Right atrium auricular region (tissue), 2 donors: Measurements from ENCODE around the gene ZFP82. TPM values are rescaled to one million over a fixed set of nuclear protein-coding genes. Genes with fewer than 3 reads are reported as not detected.

Experiments used
- DNase-seq: peaks from one replicate; pipeline ENCODE4 v3.0.0-alpha.2; 2019; ENCODE audit warnings: low spot score
- H3K27ac ChIP-seq, 2 donors: fragments of 200-600 bp; sonication (generic); 1 replicate in 1 of 2; 2 replicates in 1 of 2; pipeline ENCODE4 v1.5.1; 2016 to 2019
- H3K27me3 ChIP-seq, 2 donors: fragments of 200-600 bp; sonication (generic); one replicate each; pipeline versions ENCODE4 v1.5.1 to v1.6.0; 2017 to 2019
- H3K36me3 ChIP-seq: fragments of 200-600 bp; sonication (generic); one replicate; pipeline ENCODE4 v1.5.1; 2016
- H3K4me1 ChIP-seq, 2 donors: fragments of 200-600 bp; sonication (generic); one replicate each; pipeline versions ENCODE4 v1.5.1 to v1.6.0; 2017 to 2019
- H3K4me3 ChIP-seq, 2 donors: fragments of 200-600 bp; sonication (generic); 1 replicate in 1 of 2; 2 replicates in 1 of 2; pipeline ENCODE4 v1.5.1; 2017 to 2019; ENCODE audit warnings: mild to moderate bottlenecking in 1 of 2, moderate library complexity in 1 of 2
- H3K9me3 ChIP-seq, 2 donors: fragments of 200-600 bp; sonication (generic); one replicate each; pipeline ENCODE4 v1.5.1; 2019
- total RNA-seq, 2 donors: library from RNA; depleted of rRNA; stranded (reverse); fragments of >200 nt; gene quantifications; one replicate each; pipeline ENCODE4 v1.1.0, GENCODE V29; 2016
- TF ChIP-seq, protein P1 (sequence below), 2 donors: fragments of 200-600 bp; sonication (generic); IDR thresholded peaks; one replicate each; pipeline ENCODE4 v1.5.1; 2019; ENCODE audit warnings: antibody characterized with exemption in 2 of 2

Gene ZFP82
- total RNA-seq, 2 donors from 2014 or later = 4.6 to 4.7 TPM

- no peaks in the 10 kb centered on the region for H3K27me3 ChIP-seq
- H3K9me3 ChIP-seq = peaks cover 0 to 19% of the 10 kb centered on the region in 2 donors
- TF ChIP-seq, protein P1, sequence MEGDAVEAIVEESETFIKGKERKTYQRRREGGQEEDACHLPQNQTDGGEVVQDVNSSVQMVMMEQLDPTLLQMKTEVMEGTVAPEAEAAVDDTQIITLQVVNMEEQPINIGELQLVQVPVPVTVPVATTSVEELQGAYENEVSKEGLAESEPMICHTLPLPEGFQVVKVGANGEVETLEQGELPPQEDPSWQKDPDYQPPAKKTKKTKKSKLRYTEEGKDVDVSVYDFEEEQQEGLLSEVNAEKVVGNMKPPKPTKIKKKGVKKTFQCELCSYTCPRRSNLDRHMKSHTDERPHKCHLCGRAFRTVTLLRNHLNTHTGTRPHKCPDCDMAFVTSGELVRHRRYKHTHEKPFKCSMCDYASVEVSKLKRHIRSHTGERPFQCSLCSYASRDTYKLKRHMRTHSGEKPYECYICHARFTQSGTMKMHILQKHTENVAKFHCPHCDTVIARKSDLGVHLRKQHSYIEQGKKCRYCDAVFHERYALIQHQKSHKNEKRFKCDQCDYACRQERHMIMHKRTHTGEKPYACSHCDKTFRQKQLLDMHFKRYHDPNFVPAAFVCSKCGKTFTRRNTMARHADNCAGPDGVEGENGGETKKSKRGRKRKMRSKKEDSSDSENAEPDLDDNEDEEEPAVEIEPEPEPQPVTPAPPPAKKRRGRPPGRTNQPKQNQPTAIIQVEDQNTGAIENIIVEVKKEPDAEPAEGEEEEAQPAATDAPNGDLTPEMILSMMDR (IDR thresholded peaks at IDR 0.05) = no peak
- H3K27ac ChIP-seq = no peak overlapping the region
- no peak for DNase-seq
- no peaks in the 10 kb centered on the region for H3K4me1 ChIP-seq
- H3K4me3 ChIP-seq = no peak overlapping the region
- H3K36me3 ChIP-seq = no peaks in the 10 kb centered on the region
Observed at GRCh38 chr19:36436531-36436930, 18.1 kb upstream of the ZFP82 start.

DNA sequence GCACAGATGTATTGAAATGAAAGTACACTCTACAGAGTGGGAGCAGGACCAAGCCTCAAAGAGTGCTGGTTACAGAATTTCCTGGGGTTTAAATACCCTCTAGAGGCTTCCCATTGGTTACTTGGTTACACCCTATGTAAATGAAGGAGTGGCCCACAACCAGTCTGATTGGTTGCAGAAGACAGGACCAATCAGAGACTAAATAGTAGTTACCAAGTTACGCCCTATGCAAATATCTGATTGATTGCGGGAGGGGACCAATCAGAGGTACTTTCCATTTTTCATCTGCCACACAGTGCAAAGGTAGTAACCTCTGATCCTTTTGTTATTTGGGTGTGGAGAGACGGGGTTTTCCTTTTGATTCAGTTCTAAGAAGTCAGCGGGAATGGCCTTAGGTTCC lies 5.5 kb upstream of the ZFP82 start:
- Histone ChIP-seq H3K4me1 (peaks cover 0 to 8% of the 10 kb centered on the region in 2 donors), H3K27ac (no peak overlapping the region), H3K9me3 (no peaks in the 10 kb centered on the region), H3K4me3 (no peak overlapping the region), H3K36me3 (no peaks in the 10 kb centered on the region), H3K27me3 (no peaks in the 10 kb centered on the region)
- TF ChIP-seq, protein P1 (IDR thresholded peaks at IDR 0.05) = no peak
- no peak for DNase-seq

DNA sequence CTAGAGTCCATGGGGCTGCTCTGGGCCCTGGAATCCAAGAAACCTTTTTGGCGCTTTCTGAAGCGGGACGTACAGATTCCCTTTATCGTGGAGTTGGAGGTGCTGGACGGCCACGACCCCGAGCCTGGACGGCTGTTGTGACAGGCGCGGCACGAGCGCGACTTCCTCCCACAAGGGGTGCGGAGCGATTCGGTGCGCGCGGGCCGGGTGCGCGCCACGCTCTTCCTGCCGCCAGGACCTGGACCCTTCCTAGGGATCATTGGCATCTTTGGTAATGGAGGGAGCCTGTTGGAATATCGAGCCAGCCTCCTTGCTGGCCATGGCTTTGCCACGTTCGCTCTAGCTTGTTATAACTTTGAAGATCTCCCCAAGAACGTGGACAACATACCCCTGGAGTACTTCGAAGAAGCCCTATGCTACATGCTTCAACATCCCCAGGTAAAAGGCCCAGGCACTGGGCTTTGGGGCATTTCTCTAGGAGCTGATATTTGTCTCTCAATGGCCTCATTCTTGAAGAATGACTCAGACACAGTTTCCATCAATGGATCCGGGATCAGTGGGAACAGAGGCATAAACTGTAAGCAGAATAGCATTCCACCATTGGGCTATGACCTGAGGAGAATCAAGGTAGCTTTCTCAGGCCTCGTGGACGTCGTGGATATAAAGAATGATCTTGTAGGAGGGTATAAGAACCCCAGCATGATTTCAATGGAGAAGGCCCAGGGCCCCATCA lies 3.5 kb upstream of the ZFP82 start:
- no peaks in the 10 kb centered on the region for H3K27me3 ChIP-seq
- no peak for DNase-seq
- no peaks in the 10 kb centered on the region for H3K9me3 ChIP-seq
- H3K4me3 ChIP-seq = peak overlapping the region; percentile 47 to 60
- peak overlapping the region in 1 of 2 donors; percentile 64 for H3K27ac ChIP-seq
- no peaks in the 10 kb centered on the region for H3K36me3 ChIP-seq
- H3K4me1 ChIP-seq = peaks cover 0 to 19% of the 10 kb centered on the region in 2 donors
- TF ChIP-seq, protein P1 (IDR thresholded peaks at IDR 0.05) = no peak

GRCh38 chr19:36420961-36421748 lies 2.7 kb upstream of the ZFP82 start:
- Histone ChIP-seq H3K27me3 (no peaks in the 10 kb centered on the region), H3K4me1 (peaks cover 0 to 20% of the 10 kb centered on the region in 2 donors), H3K4me3 (peak overlapping the region; percentile 47 to 60), H3K27ac (peak overlapping the region; percentile 64 to 66), H3K36me3 (no peaks in the 10 kb centered on the region), H3K9me3 (no peaks in the 10 kb centered on the region)
- DNase-seq = no peak
- TF ChIP-seq, protein P1 (IDR thresholded peaks at IDR 0.05) = peak in 1 of 2 donors; percentile 22

GRCh38 chr19:36417752-36418286 lies 625 bp downstream of the ZFP82 start:
- Histone ChIP-seq H3K9me3 (peaks cover 0 to 5% of the 10 kb centered on the region in 2 donors), H3K36me3 (no peaks in the 10 kb centered on the region), H3K27ac (peak overlapping the region; percentile 89 to 92), H3K4me1 (peaks cover 0 to 20% of the 10 kb centered on the region in 2 donors), H3K4me3 (peak overlapping the region; percentile 75 to 96), H3K27me3 (no peaks in the 10 kb centered on the region)
- TF ChIP-seq, protein P1 (IDR thresholded peaks at IDR 0.05) = no peak
- DNase-seq = no peak
